ENCODE measurements around the gene CTSC. TPM values are rescaled to one million over a fixed set of nuclear protein-coding genes. Genes with fewer than 3 reads are reported as not detected.
A peak's percentile ranks its signal among the peaks of the same experiment; 100 is the strongest.

CTSC gene
- total RNA-seq, 2 experiments from 2014 or later = 211 to 219 TPM

- ATAC-seq (peak; percentile 24), DNase-seq (no peak)
- Mint-ChIP-seq H3K9me3 (ENCODE audit: insufficient read depth) (peaks cover 3% of the 10 kb centered on the region), H3K36me3 (ENCODE audit: low read depth) (peaks cover 9% of the 10 kb centered on the region), H3K27me3 (ENCODE audit: low read depth) (no peaks in the 10 kb centered on the region), H3K4me3 (no peak overlapping the region), H3K27ac (peak overlapping the region; percentile 3), H3K4me1 (ENCODE audit: low read depth) (peaks cover 51% of the 10 kb centered on the region)
- POLR2A ChIA-PET = no interaction called here
- CTCF ChIA-PET = no interaction called here
These were observed 26.1 kb upstream of the CTSC start for GRCh38 chr11:88363648-88364065.

- no peak for DNase-seq
- ChIA-PET POLR2A (interaction anchor here (0.6 kb wide), 1 partner anchor 77 kb away, joined by 3 read pairs; no protein-coding TSS in a partner anchor), CTCF (no interaction called here)
- ATAC-seq = no peak
- peaks cover 9% of the 10 kb centered on the region for H3K36me3 Mint-ChIP-seq (ENCODE audit: low read depth)
- H3K9me3 Mint-ChIP-seq (ENCODE audit: insufficient read depth) = peaks cover 3% of the 10 kb centered on the region
- no peaks in the 10 kb centered on the region for H3K27me3 Mint-ChIP-seq (ENCODE audit: low read depth)
- peaks cover 54% of the 10 kb centered on the region for H3K4me1 Mint-ChIP-seq (ENCODE audit: low read depth)
- H3K4me3 Mint-ChIP-seq = no peak overlapping the region
- H3K27ac Mint-ChIP-seq = no peak overlapping the region
These were observed 25.5 kb upstream of the CTSC start for GRCh38 chr11:88363004-88363403.

GRCh38 chr11:88360141-88360540 is 22.6 kb upstream of the CTSC start:
- DNase-seq (no peak), ATAC-seq (no peak)
- ChIA-PET POLR2A (interaction anchor here (1.2 kb wide), 1 partner anchor 23 kb away, joined by 4 read pairs; the partner anchor contains the start of gene CTSC), CTCF (no interaction called here)
- Mint-ChIP-seq H3K27ac (peak overlapping the region; percentile 17), H3K4me1 (ENCODE audit: low read depth) (peaks cover 57% of the 10 kb centered on the region), H3K27me3 (ENCODE audit: low read depth) (no peaks in the 10 kb centered on the region), H3K36me3 (ENCODE audit: low read depth) (peaks cover 8% of the 10 kb centered on the region), H3K4me3 (no peak overlapping the region), H3K9me3 (ENCODE audit: insufficient read depth) (peaks cover 3% of the 10 kb centered on the region)

- ATAC-seq (peak; percentile 82), DNase-seq (no peak)
- ChIA-PET POLR2A (interaction anchor here (0.6 to 1.2 kb wide), 3 partner anchors 11 to 23 kb away, joined by 3 to 4 read pairs (median 3); partner anchors contain the start of gene CTSC), CTCF (interaction anchor here (0.7 to 1.3 kb wide), 3 partner anchors 18 to 53 kb away, joined by 3 to 5 read pairs (median 3); partner anchors contain the start of gene CTSC)
- H3K27ac Mint-ChIP-seq = peak overlapping the region; percentile 71
- no peaks in the 10 kb centered on the region for H3K27me3 Mint-ChIP-seq (ENCODE audit: low read depth)
- H3K9me3 Mint-ChIP-seq (ENCODE audit: insufficient read depth) = peaks cover 3% of the 10 kb centered on the region
- H3K4me1 Mint-ChIP-seq (ENCODE audit: low read depth) = peaks cover 56% of the 10 kb centered on the region
- peaks cover 8% of the 10 kb centered on the region for H3K36me3 Mint-ChIP-seq (ENCODE audit: low read depth)
- H3K4me3 Mint-ChIP-seq = peak overlapping the region; percentile 49
These were observed 22.0 kb upstream of the CTSC start for GRCh38 chr11:88359541-88359940.

GRCh38 chr11:88359114-88359513 is 21.6 kb upstream of the CTSC start:
- Mint-ChIP-seq H3K4me3 (peak overlapping the region; percentile 49), H3K27ac (peak overlapping the region; percentile 71), H3K9me3 (ENCODE audit: insufficient read depth) (peaks cover 3% of the 10 kb centered on the region), H3K4me1 (ENCODE audit: low read depth) (peaks cover 57% of the 10 kb centered on the region), H3K27me3 (ENCODE audit: low read depth) (no peaks in the 10 kb centered on the region), H3K36me3 (ENCODE audit: low read depth) (peaks cover 8% of the 10 kb centered on the region)
- CTCF ChIA-PET = interaction anchor here (0.7 to 1.3 kb wide), 3 partner anchors 17 to 54 kb away, joined by 3 to 5 read pairs (median 3); partner anchors contain the start of gene CTSC
- ATAC-seq (no peak), DNase-seq (no peak)
- POLR2A ChIA-PET = interaction anchor here (0.6 to 1.2 kb wide), 3 partner anchors 12 to 23 kb away, joined by 3 to 4 read pairs (median 3); partner anchors contain the start of gene CTSC

GRCh38 chr11:88358040-88358431 is 20.5 kb upstream of the CTSC start:
- Mint-ChIP-seq H3K4me3 (no peak overlapping the region), H3K27ac (peak overlapping the region; percentile 66), H3K4me1 (ENCODE audit: low read depth) (peaks cover 56% of the 10 kb centered on the region), H3K9me3 (ENCODE audit: insufficient read depth) (no peaks in the 10 kb centered on the region), H3K27me3 (ENCODE audit: low read depth) (no peaks in the 10 kb centered on the region), H3K36me3 (ENCODE audit: low read depth) (peaks cover 9% of the 10 kb centered on the region)
- ATAC-seq (no peak), DNase-seq (no peak)
- POLR2A ChIA-PET = interaction anchor here (1.0 to 6.3 kb wide), 2 partner anchors 21 to 57 kb away, joined by 3 to 48 read pairs; partner anchors contain the start of gene CTSC
- CTCF ChIA-PET = interaction anchor here (1.2 to 1.9 kb wide), 4 partner anchors 16 to 186 kb away, joined by 3 to 5 read pairs (median 4); partner anchors contain the start of gene CTSC

- DNase-seq = no peak
- peak; percentile 42 for ATAC-seq
- no peaks in the 10 kb centered on the region for H3K27me3 Mint-ChIP-seq (ENCODE audit: low read depth)
- no peaks in the 10 kb centered on the region for H3K9me3 Mint-ChIP-seq (ENCODE audit: insufficient read depth)
- POLR2A ChIA-PET = interaction anchor here (1.0 to 6.3 kb wide), 2 partner anchors 21 to 57 kb away, joined by 3 to 48 read pairs; partner anchors contain the start of gene CTSC
- peaks cover 7% of the 10 kb centered on the region for H3K36me3 Mint-ChIP-seq (ENCODE audit: low read depth)
- peak overlapping the region; percentile 29 for H3K4me3 Mint-ChIP-seq
- CTCF ChIA-PET = interaction anchor here (0.7 to 1.9 kb wide), 6 partner anchors 10 to 242 kb away, joined by 3 to 5 read pairs (median 3); partner anchors contain the start of gene CTSC
- H3K4me1 Mint-ChIP-seq (ENCODE audit: low read depth) = peaks cover 53% of the 10 kb centered on the region
- H3K27ac Mint-ChIP-seq = peak overlapping the region; percentile 81
These were observed 19.9 kb upstream of the CTSC start for GRCh38 chr11:88357323-88358039.

GRCh38 chr11:88355887-88356286 is 18.4 kb upstream of the CTSC start:
- H3K4me3 Mint-ChIP-seq = no peak overlapping the region
- DNase-seq (no peak), ATAC-seq (no peak)
- H3K36me3 Mint-ChIP-seq (ENCODE audit: low read depth) = peaks cover 7% of the 10 kb centered on the region
- ChIA-PET CTCF (interaction anchor here (0.7 to 2.3 kb wide), 5 partner anchors 10 to 129 kb away, joined by 3 to 13 read pairs (median 3); no protein-coding TSS in a partner anchor), POLR2A (interaction anchor here (1.1 to 6.3 kb wide), 2 partner anchors 19 to 25 kb away, joined by 3 to 48 read pairs; partner anchors contain the start of gene CTSC)
- peaks cover 52% of the 10 kb centered on the region for H3K4me1 Mint-ChIP-seq (ENCODE audit: low read depth)
- no peaks in the 10 kb centered on the region for H3K9me3 Mint-ChIP-seq (ENCODE audit: insufficient read depth)
- no peaks in the 10 kb centered on the region for H3K27me3 Mint-ChIP-seq (ENCODE audit: low read depth)
- no peak overlapping the region for H3K27ac Mint-ChIP-seq

- H3K4me1 Mint-ChIP-seq (ENCODE audit: low read depth) = peaks cover 43% of the 10 kb centered on the region
- H3K4me3 Mint-ChIP-seq = no peak overlapping the region
- POLR2A ChIA-PET = interaction anchor here (0.6 to 6.3 kb wide), 3 partner anchors 18 to 1370 kb away, joined by 3 to 48 read pairs (median 3); partner anchors contain the start of gene CTSC
- peak overlapping the region; percentile 50 for H3K27ac Mint-ChIP-seq
- DNase-seq = no peak
- H3K9me3 Mint-ChIP-seq (ENCODE audit: insufficient read depth) = no peaks in the 10 kb centered on the region
- no peak for ATAC-seq
- CTCF ChIA-PET = interaction anchor here (1.0 to 3.2 kb wide), 6 partner anchors 9 to 122 kb away, joined by 3 to 14 read pairs (median 6); partner anchors contain the start of gene CTSC
- peaks cover 3% of the 10 kb centered on the region for H3K36me3 Mint-ChIP-seq (ENCODE audit: low read depth)
- H3K27me3 Mint-ChIP-seq (ENCODE audit: low read depth) = no peaks in the 10 kb centered on the region
These were observed 17.4 kb upstream of the CTSC start for GRCh38 chr11:88354912-88355311.

- Mint-ChIP-seq H3K36me3 (ENCODE audit: low read depth) (peaks cover 3% of the 10 kb centered on the region), H3K9me3 (ENCODE audit: insufficient read depth) (no peaks in the 10 kb centered on the region), H3K27me3 (ENCODE audit: low read depth) (no peaks in the 10 kb centered on the region), H3K4me1 (ENCODE audit: low read depth) (peaks cover 35% of the 10 kb centered on the region), H3K4me3 (peak overlapping the region; percentile 51), H3K27ac (peak overlapping the region; percentile 37)
- POLR2A ChIA-PET = interaction anchor here (0.7 to 6.3 kb wide), 2 partner anchors 17 to 64 kb away, joined by 4 to 48 read pairs; partner anchors contain the start of gene CTSC
- CTCF ChIA-PET = interaction anchor here (1.0 to 3.2 kb wide), 7 partner anchors 10 to 190 kb away, joined by 3 to 14 read pairs (median 5); partner anchors contain the start of gene CTSC
- DNase-seq = no peak
- peak; percentile 59 for ATAC-seq
These were observed 16.4 kb upstream of the CTSC start for GRCh38 chr11:88353835-88354496.

GRCh38 chr11:88353386-88353785 is 15.8 kb upstream of the CTSC start:
- Mint-ChIP-seq H3K4me3 (no peak overlapping the region), H3K4me1 (ENCODE audit: low read depth) (peaks cover 32% of the 10 kb centered on the region), H3K27me3 (ENCODE audit: low read depth) (no peaks in the 10 kb centered on the region), H3K36me3 (ENCODE audit: low read depth) (peaks cover 3% of the 10 kb centered on the region), H3K27ac (no peak overlapping the region), H3K9me3 (ENCODE audit: insufficient read depth) (no peaks in the 10 kb centered on the region)
- ATAC-seq (no peak), DNase-seq (no peak)
- ChIA-PET CTCF (interaction anchor here (1.3 to 3.2 kb wide), 5 partner anchors 9 to 191 kb away, joined by 4 to 14 read pairs (median 5); no protein-coding TSS in a partner anchor), POLR2A (interaction anchor here (0.7 to 6.3 kb wide), 2 partner anchors 17 to 69 kb away, joined by 3 to 48 read pairs; partner anchors contain the start of gene CTSC)

Measured in activated CD8-positive, alpha-beta T cell treated with anti-CD3 and anti-CD28 coated beads, Interleukin-2, amount 10 ng/mL, durations not matched to agents 7 days and 5 days (primary cell).